ENCODE measurements around the gene SEH1L. TPM values are rescaled to one million over a fixed set of nuclear protein-coding genes. Genes with fewer than 3 reads are reported as not detected.
"Not testable (repeated sequence)": the region's sequence is repeated elsewhere in the genome, so short reads cannot be mapped to it uniquely, and the experiment has no call there.

SEH1L gene
- total RNA-seq, result 100 to 1,000 TPM; 100 to 107 TPM

DNA sequence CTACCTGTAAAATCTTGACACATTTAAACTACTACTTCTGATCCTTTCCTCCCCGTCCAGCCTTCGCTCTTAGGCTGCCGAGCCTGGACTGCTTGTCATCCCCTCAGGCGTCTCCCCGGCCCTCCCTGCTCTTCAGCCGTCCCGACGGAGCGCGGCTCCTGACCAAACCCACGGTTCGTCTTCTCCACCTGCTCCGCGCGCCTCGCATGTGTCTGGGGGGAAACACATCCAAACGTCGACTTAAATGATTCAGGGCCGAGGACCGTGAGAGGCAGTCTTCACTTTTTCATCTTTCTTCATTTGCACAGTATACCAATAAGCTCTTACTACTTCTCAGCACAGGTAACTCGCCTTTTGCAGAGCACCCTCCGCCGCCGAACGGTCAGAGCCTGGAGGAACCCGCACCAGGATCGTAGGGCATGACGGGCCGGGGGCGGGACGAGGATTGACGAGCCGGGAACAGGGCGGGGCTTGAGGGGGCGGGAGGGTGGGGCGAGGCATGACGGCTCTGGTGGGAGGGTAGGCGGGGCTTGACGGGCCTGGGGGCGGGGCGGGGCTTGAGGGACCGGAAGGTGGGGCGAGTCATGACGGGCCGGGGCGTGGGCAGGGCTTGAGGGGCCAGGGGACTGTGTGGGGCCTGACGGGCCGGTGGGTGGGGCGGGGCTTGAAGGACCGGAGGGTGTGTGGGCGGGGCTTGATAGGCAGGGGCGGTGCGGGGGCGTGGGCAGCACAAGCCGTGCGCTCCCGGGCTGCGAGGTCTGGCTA lies at the start of gene SEH1L:
TSS of gene SEH1L (plus strand) at position 727 of the 765 bp plus-strand sequence. CDS start 111 bp downstream, outside the sequence.
- Mint-ChIP-seq H3K27me3 (no peaks in the 10 kb centered on the region), H3K4me3 (peak within 1 kb of the TSS; percentile 89), H3K36me3 (ENCODE audit: low read depth) (peaks cover 29% of the 10 kb centered on the region), H3K4me1 (peaks cover 34% of the 10 kb centered on the region), H3K27ac (peak within 1 kb of the TSS; percentile 97), H3K9me3 (ENCODE audit: low read depth) (peaks cover 2% of the 10 kb centered on the region)
- intact Hi-C loops (cut with DNase I, micrococcal nuclease), result loop anchor here (1.0 to 2.0 kb wide), 9 partner anchors 44 to 1097 kb away; partner anchors contain the start of genes AFG3L2 (in 2 of the 2), CEP192 (in 2 of the 2), CEP76 (in 2 of the 2) and CHMP1B (in 1 of the 2)
- ChIA-PET CTCF (no interaction called here), POLR2A (interaction anchor here (0.6 to 1.9 kb wide), 6 partner anchors 43 to 570 kb away, joined by 3 to 11 read pairs (median 5); partner anchors contain the start of genes AFG3L2, CEP192 and PTPN2)
- DNase-seq, result peak; percentile 100
- peak; percentile 86 for ATAC-seq

GRCh38 chr18:12901208-12901607 lies 46.6 kb upstream of the SEH1L start:
- ATAC-seq; H3K27ac Mint-ChIP-seq; H3K36me3 Mint-ChIP-seq (ENCODE audit: low read depth); POLR2A ChIA-PET; H3K9me3 Mint-ChIP-seq (ENCODE audit: low read depth); H3K4me3 Mint-ChIP-seq; H3K4me1 Mint-ChIP-seq; H3K27me3 Mint-ChIP-seq; DNase-seq; intact Hi-C loops (cut with DNase I, micrococcal nuclease): not testable (repeated sequence)
- CTCF ChIA-PET, result interaction anchor here (1.6 to 1.8 kb wide), 2 partner anchors 8 to 10 kb away, joined by 3 to 6 read pairs; no protein-coding TSS in a partner anchor

GRCh38 chr18:12904012-12904516 lies 43.7 kb upstream of the SEH1L start:
- Mint-ChIP-seq H3K9me3 (ENCODE audit: low read depth) (no peaks in the 10 kb centered on the region), H3K27ac (peak overlapping the region; percentile 20), H3K27me3 (peaks cover 5% of the 10 kb centered on the region), H3K4me1 (peaks cover 6% of the 10 kb centered on the region), H3K4me3 (peak overlapping the region; percentile 8), H3K36me3 (ENCODE audit: low read depth) (no peaks in the 10 kb centered on the region)
- ChIA-PET POLR2A (no interaction called here), CTCF (interaction anchor here (1.6 to 1.8 kb wide), 3 partner anchors 13 to 17 kb away, joined by 4 to 10 read pairs (median 6); no protein-coding TSS in a partner anchor)
- intact Hi-C loops (cut with DNase I, micrococcal nuclease), result no loop called here
- DNase-seq (peak; percentile 70), ATAC-seq (peak; percentile 55)

- no peak for DNase-seq
- H3K36me3 Mint-ChIP-seq (ENCODE audit: low read depth), result no peaks in the 10 kb centered on the region
- CTCF ChIA-PET, result interaction anchor here (1.0 kb wide), 1 partner anchor 11 kb away, joined by 3 read pairs; no protein-coding TSS in a partner anchor
- H3K4me1 Mint-ChIP-seq, result peaks cover 7% of the 10 kb centered on the region
- peaks cover 5% of the 10 kb centered on the region for H3K27me3 Mint-ChIP-seq
- intact Hi-C loops (cut with DNase I, micrococcal nuclease), result no loop called here
- H3K9me3 Mint-ChIP-seq (ENCODE audit: low read depth), result no peaks in the 10 kb centered on the region
- POLR2A ChIA-PET, result no interaction called here
- no peak overlapping the region for H3K27ac Mint-ChIP-seq
- H3K4me3 Mint-ChIP-seq, result no peak overlapping the region
- no peak for ATAC-seq
Measured at GRCh38 chr18:12906119-12906518, 41.7 kb upstream of the SEH1L start.

DNA sequence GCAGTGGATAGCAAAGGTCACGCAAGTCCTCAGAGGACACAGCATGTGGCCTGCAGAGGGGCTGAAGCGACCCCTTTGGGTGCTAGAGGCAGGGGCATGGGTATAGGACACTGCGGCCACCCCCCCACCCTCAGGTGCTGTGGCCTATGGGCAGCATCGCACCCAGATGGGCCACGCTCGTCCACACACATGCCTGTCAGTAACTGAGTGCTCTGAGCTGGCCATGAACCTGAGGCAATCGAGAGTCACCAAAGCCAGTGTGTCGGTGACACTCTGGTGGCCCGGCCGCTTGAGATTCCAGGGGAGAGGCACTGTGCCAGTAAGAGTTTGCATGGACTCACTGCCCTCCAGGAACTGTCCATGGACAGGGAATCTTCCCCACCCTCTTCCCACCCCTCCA lies 41.0 kb upstream of the SEH1L start:
- no peak overlapping the region for H3K27ac Mint-ChIP-seq
- H3K27me3 Mint-ChIP-seq, result peaks cover 5% of the 10 kb centered on the region
- H3K4me3 Mint-ChIP-seq, result no peak overlapping the region
- H3K36me3 Mint-ChIP-seq (ENCODE audit: low read depth), result no peaks in the 10 kb centered on the region
- POLR2A ChIA-PET, result no interaction called here
- CTCF ChIA-PET, result interaction anchor here (1.0 kb wide), 1 partner anchor 20 kb away, joined by 4 read pairs; no protein-coding TSS in a partner anchor
- H3K4me1 Mint-ChIP-seq, result peaks cover 9% of the 10 kb centered on the region
- no peak for ATAC-seq
- DNase-seq, result no peak
- intact Hi-C loops (cut with DNase I, micrococcal nuclease), result no loop called here
- no peaks in the 10 kb centered on the region for H3K9me3 Mint-ChIP-seq (ENCODE audit: low read depth)

- Mint-ChIP-seq H3K27me3 (peaks cover 5% of the 10 kb centered on the region), H3K36me3 (ENCODE audit: low read depth) (no peaks in the 10 kb centered on the region), H3K27ac (no peak overlapping the region), H3K9me3 (ENCODE audit: low read depth) (no peaks in the 10 kb centered on the region), H3K4me1 (peaks cover 9% of the 10 kb centered on the region), H3K4me3 (no peak overlapping the region)
- no peak for ATAC-seq
- intact Hi-C loops (cut with DNase I, micrococcal nuclease), result no loop called here
- CTCF ChIA-PET, result interaction anchor here (0.9 to 1.3 kb wide), 5 partner anchors 9 to 27 kb away, joined by 3 to 5 read pairs (median 4); no protein-coding TSS in a partner anchor
- POLR2A ChIA-PET, result no interaction called here
- no peak for DNase-seq
Measured at GRCh38 chr18:12907258-12907925, 40.4 kb upstream of the SEH1L start.

GRCh38 chr18:12908706-12909105 lies 39.1 kb upstream of the SEH1L start:
- H3K27ac Mint-ChIP-seq, result no peak overlapping the region
- peaks cover 2% of the 10 kb centered on the region for H3K36me3 Mint-ChIP-seq (ENCODE audit: low read depth)
- peaks cover 9% of the 10 kb centered on the region for H3K4me1 Mint-ChIP-seq
- peaks cover 5% of the 10 kb centered on the region for H3K27me3 Mint-ChIP-seq
- peaks cover 10% of the 10 kb centered on the region for H3K9me3 Mint-ChIP-seq (ENCODE audit: low read depth)
- no peak for ATAC-seq
- ChIA-PET POLR2A (no interaction called here), CTCF (no interaction called here)
- no peak overlapping the region for H3K4me3 Mint-ChIP-seq
- intact Hi-C loops (cut with DNase I, micrococcal nuclease), result no loop called here
- DNase-seq, result no peak

DNA sequence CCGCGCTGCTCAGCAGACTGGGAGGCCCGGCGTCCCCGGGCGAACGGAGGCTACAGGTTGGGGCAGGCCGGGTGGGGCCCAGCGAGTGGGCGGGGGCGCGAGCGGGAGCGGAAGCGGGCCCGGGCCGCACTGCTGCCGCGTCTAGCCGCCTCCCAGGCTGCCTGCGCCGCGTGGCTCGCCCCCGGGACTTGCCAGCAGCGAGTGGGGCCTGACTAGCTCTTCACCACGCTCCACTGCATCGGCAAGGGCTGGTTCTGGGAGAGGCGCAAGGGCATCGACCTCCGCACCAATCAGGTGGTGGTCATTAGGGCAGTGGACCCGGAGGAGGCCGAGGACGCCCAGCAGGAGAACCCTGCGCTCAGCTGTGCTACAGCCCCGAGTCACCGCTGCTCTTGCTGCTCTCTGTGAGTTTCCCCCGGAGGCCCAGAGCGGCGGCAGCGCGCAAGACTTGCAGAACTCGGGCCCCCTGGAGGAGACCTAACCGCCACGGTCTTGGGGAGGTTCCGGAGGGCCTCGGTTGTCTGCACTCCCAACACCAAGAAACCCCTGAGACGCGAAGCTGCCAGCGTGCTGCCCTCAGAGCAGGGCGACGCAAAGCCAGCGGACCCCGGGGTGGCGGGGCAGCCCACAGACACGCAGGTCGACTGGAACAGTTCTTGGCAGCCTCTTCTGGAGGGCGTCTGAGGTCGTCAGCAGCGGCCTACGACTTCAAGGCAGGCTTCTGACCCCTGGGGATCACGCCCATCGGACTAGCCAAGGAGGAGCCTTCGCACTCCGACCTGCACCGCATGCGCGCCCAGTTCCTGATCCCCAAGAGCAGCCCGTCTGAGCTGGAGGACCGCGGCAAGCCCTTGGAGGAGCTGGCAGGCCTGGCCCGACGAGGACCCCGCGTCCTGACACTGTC lies 36.5 kb upstream of the SEH1L start:
- intact Hi-C loops (cut with DNase I, micrococcal nuclease), result no loop called here
- CTCF ChIA-PET, result interaction anchor here (0.6 to 1.3 kb wide), 5 partner anchors 10 to 974 kb away, joined by 3 read pairs; no protein-coding TSS in a partner anchor
- Mint-ChIP-seq H3K36me3 (ENCODE audit: low read depth) (peaks cover 2% of the 10 kb centered on the region), H3K4me1 (peaks cover 4% of the 10 kb centered on the region), H3K9me3 (ENCODE audit: low read depth) (peaks cover 12% of the 10 kb centered on the region), H3K27ac (no peak overlapping the region), H3K27me3 (peaks cover 5% of the 10 kb centered on the region), H3K4me3 (no peak overlapping the region)
- DNase-seq (peak; percentile 71), ATAC-seq (peak; percentile 90)
- POLR2A ChIA-PET, result interaction anchor here (1.0 kb wide), 1 partner anchor 10 kb away, joined by 3 read pairs; no protein-coding TSS in a partner anchor

DNA sequence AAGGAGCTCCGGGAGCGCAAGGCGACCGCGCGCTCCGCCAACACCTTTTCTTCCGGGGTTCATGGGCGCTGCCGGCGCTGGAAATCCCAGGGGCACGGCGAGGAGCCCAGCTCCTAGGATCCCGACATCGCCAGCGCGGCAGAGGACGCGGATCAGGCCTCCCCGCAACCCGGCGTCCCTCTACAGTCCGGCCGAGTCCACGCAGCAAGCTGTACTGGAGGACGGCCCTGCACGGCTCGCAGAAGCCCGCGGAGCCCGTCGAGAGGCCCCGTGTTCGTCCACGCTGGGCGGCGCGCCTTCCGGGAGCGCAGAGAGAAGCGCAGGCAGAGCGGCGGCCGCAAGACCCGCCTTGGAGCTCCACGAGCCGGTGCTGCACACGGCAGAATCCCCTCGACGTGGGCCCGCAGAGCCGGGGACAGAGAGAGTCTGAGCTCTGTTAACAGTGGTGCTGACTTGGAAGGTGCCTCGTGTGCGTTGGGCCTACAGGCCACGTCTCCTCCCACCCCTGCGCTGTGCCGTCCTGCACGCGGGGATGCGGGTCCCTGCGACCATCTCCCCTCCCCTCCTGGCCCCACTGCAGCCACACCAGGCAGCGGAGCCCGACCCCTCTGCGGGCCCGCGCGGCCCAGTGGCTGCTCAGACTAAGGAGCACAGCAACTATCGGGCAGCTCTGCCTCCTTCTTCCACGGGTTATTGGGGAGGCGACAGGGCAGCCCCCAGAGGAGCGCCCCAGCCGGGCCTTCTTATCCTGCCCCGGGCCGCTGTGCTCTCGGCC lies 35.7 kb upstream of the SEH1L start:
- H3K36me3 Mint-ChIP-seq (ENCODE audit: low read depth), result peaks cover 2% of the 10 kb centered on the region
- peaks cover 12% of the 10 kb centered on the region for H3K9me3 Mint-ChIP-seq (ENCODE audit: low read depth)
- POLR2A ChIA-PET, result interaction anchor here (1.0 kb wide), 1 partner anchor 9 kb away, joined by 3 read pairs; no protein-coding TSS in a partner anchor
- intact Hi-C loops (cut with DNase I, micrococcal nuclease), result no loop called here
- H3K27ac Mint-ChIP-seq, result no peak overlapping the region
- no peak for DNase-seq
- peaks cover 5% of the 10 kb centered on the region for H3K27me3 Mint-ChIP-seq
- H3K4me3 Mint-ChIP-seq, result no peak overlapping the region
- CTCF ChIA-PET, result interaction anchor here (0.5 to 1.3 kb wide), 4 partner anchors 11 to 300 kb away, joined by 3 to 5 read pairs (median 3); no protein-coding TSS in a partner anchor
- H3K4me1 Mint-ChIP-seq, result peaks cover 4% of the 10 kb centered on the region
- no peak for ATAC-seq

GRCh38 chr18:12921178-12921577 lies 26.6 kb upstream of the SEH1L start:
- Mint-ChIP-seq H3K27ac (no peak overlapping the region), H3K9me3 (ENCODE audit: low read depth) (no peaks in the 10 kb centered on the region), H3K4me3 (no peak overlapping the region), H3K36me3 (ENCODE audit: low read depth) (no peaks in the 10 kb centered on the region), H3K27me3 (no peaks in the 10 kb centered on the region), H3K4me1 (peaks cover 8% of the 10 kb centered on the region)
- ChIA-PET CTCF (interaction anchor here (1.1 to 2.2 kb wide), 6 partner anchors 13 to 210 kb away, joined by 3 to 10 read pairs (median 6); no protein-coding TSS in a partner anchor), POLR2A (interaction anchor here (1.0 kb wide), 2 partner anchors 10 to 219 kb away, joined by 3 to 4 read pairs; partner anchors contain the start of genes CEP76 and PSMG2)
- DNase-seq (peak; percentile 42), ATAC-seq (peak; percentile 95)
- intact Hi-C loops (cut with DNase I, micrococcal nuclease), result no loop called here

Measured in activated CD4-positive, alpha-beta T cell treated with anti-CD3 and anti-CD28 coated beads for 36 hours (primary cell).